ENCODE data around the gene RIIAD1.
A peak's percentile ranks its signal among the peaks of the same experiment; 100 is the strongest.

RIIAD1 gene

DNA sequence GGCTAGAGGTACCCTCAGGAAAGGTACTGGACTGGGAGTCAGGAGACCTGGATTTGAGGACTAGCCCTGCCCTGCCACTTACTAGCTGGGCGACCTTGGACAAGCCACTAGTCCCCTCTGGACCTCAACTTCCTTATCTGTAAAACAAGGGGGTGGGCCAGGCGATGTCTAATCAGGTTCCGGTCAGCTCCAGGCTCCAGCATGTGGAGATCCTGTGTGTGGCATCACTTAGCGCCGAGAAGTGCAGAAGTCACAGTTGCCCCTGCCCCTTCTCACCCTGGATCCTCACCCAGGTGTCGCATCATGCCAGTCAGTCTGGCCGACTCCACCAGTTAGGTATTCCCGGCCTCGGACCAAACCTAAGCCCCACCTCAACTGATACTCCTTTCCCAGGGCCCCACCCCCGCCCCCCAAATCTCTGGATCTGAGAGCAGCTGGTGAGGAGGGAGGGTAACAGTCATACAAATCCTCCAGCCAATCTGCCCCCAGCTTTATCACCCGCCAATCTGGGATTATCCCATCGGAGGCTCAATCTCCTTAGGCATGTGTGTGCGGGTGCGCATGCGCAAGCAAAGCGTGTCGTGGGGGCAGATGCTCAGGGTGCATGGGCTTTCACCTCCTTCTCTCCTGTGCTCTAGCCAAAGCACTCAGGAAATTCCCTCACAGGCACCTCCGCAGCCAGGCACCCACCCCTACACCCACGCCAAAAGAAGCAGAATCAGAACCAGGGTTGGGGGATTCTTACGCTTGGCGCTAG lies 10.1 kb upstream of the RIIAD1 start:
- no peaks in the 10 kb centered on the region for H3K9me3 ChIP-seq (ENCODE audit: control insufficient read depth, insufficient read depth, low read depth, low read length)
- H3K4me1 ChIP-seq (ENCODE audit: control insufficient read depth, insufficient read depth, low read length) = no peaks in the 10 kb centered on the region
- H3K27me3 ChIP-seq (ENCODE audit: control insufficient read depth, insufficient read depth, low read length) = peaks cover 12% of the 10 kb centered on the region; the same call in 1 of the 2 replicates
- no peak overlapping the region for H3K9ac ChIP-seq (ENCODE audit: low read length)
- no peak overlapping the region for H3K4me3 ChIP-seq (ENCODE audit: low read depth, low read length)
- H3K27ac ChIP-seq (ENCODE audit: low read depth, low read length) = no peak overlapping the region
- H3K36me3 ChIP-seq (ENCODE audit: control insufficient read depth, insufficient read depth, low read length) = no peaks in the 10 kb centered on the region

GRCh38 chr1:151711951-151712350 lies 9.4 kb upstream of the RIIAD1 start:
- Histone ChIP-seq H3K4me1 (ENCODE audit: control insufficient read depth, insufficient read depth, low read length) (no peaks in the 10 kb centered on the region), H3K4me3 (ENCODE audit: low read depth, low read length) (no peak overlapping the region), H3K27me3 (ENCODE audit: control insufficient read depth, insufficient read depth, low read length) (peaks cover 12% of the 10 kb centered on the region; the same call in 1 of the 2 replicates), H3K9me3 (ENCODE audit: control insufficient read depth, insufficient read depth, low read depth, low read length) (no peaks in the 10 kb centered on the region), H3K9ac (ENCODE audit: low read length) (no peak overlapping the region), H3K27ac (ENCODE audit: low read depth, low read length) (no peak overlapping the region), H3K36me3 (ENCODE audit: control insufficient read depth, insufficient read depth, low read length) (no peaks in the 10 kb centered on the region)

GRCh38 chr1:151713044-151713443 lies 8.3 kb upstream of the RIIAD1 start:
- H3K4me3 ChIP-seq (ENCODE audit: low read depth, low read length) = no peak overlapping the region
- H3K27me3 ChIP-seq (ENCODE audit: control insufficient read depth, insufficient read depth, low read length) = peaks cover 22% of the 10 kb centered on the region
- no peaks in the 10 kb centered on the region for H3K9me3 ChIP-seq (ENCODE audit: control insufficient read depth, insufficient read depth, low read depth, low read length)
- no peak overlapping the region for H3K27ac ChIP-seq (ENCODE audit: low read depth, low read length)
- 0 out of 2 replicates have a peak, but pooled peaks cover 3% of the 10 kb centered on the region for H3K4me1 ChIP-seq (ENCODE audit: control insufficient read depth, insufficient read depth, low read length)
- no peaks in the 10 kb centered on the region for H3K36me3 ChIP-seq (ENCODE audit: control insufficient read depth, insufficient read depth, low read length)
- no peak overlapping the region for H3K9ac ChIP-seq (ENCODE audit: low read length)

DNA sequence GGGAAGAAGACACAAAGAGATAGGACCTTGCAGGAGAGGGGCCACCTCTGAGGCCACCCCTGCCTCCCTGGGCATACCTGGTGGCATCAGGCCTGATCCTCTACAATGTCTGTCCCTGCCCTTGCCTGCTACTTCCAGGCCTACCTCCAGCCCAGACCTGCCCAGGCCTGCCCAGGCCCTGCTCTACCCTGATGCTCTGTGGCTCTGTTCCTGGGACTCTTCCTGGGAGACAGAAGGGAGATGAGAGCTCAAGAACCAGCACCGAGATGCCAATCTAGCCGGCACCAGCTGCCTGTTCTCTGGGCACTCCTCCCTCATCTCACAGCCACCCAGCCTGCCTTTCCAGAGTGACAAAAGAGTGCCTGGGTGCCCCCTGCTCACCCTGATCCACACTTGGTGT lies 7.4 kb upstream of the RIIAD1 start:
- H3K36me3 ChIP-seq (ENCODE audit: control insufficient read depth, insufficient read depth, low read length) = no peaks in the 10 kb centered on the region
- H3K4me3 ChIP-seq (ENCODE audit: low read depth, low read length) = no peak overlapping the region
- peaks cover 30% of the 10 kb centered on the region for H3K27me3 ChIP-seq (ENCODE audit: control insufficient read depth, insufficient read depth, low read length)
- 0 out of 2 replicates have a peak, but pooled peaks cover 3% of the 10 kb centered on the region for H3K4me1 ChIP-seq (ENCODE audit: control insufficient read depth, insufficient read depth, low read length)
- no peak overlapping the region for H3K9ac ChIP-seq (ENCODE audit: low read length)
- no peaks in the 10 kb centered on the region for H3K9me3 ChIP-seq (ENCODE audit: control insufficient read depth, insufficient read depth, low read depth, low read length)
- no peak overlapping the region for H3K27ac ChIP-seq (ENCODE audit: low read depth, low read length)

DNA sequence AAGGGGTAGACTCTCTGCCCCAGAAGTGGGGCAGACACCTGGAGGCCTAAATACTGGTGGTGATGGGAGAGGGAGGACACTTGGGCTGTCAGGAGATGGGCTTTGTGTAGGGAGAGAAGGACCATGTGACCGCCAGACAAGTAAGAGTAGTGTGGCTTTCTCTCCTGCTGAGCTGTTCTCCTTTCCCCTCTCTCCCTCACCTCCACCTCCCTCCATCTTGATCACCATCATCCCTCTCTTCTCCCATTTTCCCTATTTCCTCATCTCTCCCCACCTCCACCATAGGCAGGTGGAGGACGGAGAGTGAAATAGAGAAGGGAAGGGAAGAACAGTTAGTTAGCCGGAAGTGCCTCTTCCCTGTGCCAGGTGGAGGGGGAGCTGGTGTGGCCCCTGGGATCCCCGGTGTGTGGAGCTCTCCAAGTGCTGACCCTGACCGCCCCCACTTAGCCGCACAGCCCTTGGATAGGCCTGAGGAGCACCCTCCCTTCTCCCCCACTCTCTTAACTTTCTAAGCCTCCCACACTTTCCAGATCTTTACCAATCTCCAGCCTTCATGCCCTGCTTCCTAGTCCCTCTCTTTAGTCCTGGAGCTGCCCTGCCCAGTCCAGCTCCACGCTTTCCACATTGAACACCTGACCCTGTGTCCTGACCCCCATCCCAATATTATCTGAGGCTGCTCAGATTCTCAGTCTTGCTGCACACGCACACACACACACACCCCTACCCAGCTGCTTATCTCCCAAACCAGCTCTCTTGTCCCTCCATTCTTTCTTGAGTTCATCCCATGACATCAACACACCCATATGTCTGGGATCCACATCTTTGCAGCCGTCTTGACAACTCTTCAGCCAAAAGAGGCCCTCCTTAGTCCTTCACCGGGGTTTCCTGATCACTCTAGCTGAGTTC lies 6.2 kb upstream of the RIIAD1 start:
- H3K36me3 ChIP-seq (ENCODE audit: control insufficient read depth, insufficient read depth, low read length) = no peaks in the 10 kb centered on the region
- no peak overlapping the region for H3K9ac ChIP-seq (ENCODE audit: low read length)
- 0 out of 2 replicates have a peak, but pooled peaks cover 3% of the 10 kb centered on the region for H3K4me1 ChIP-seq (ENCODE audit: control insufficient read depth, insufficient read depth, low read length)
- no peak overlapping the region for H3K4me3 ChIP-seq (ENCODE audit: low read depth, low read length)
- no peak overlapping the region for H3K27ac ChIP-seq (ENCODE audit: low read depth, low read length)
- H3K27me3 ChIP-seq (ENCODE audit: control insufficient read depth, insufficient read depth, low read length) = peaks cover 42% of the 10 kb centered on the region
- no peaks in the 10 kb centered on the region for H3K9me3 ChIP-seq (ENCODE audit: control insufficient read depth, insufficient read depth, low read depth, low read length)

GRCh38 chr1:151715726-151716404 lies 5.5 kb upstream of the RIIAD1 start:
- H3K4me1 ChIP-seq (ENCODE audit: control insufficient read depth, insufficient read depth, low read length) = 0 out of 2 replicates have a peak, but pooled peaks cover 3% of the 10 kb centered on the region
- no peak overlapping the region for H3K27ac ChIP-seq (ENCODE audit: low read depth, low read length)
- no peaks in the 10 kb centered on the region for H3K9me3 ChIP-seq (ENCODE audit: control insufficient read depth, insufficient read depth, low read depth, low read length)
- no peak overlapping the region for H3K9ac ChIP-seq (ENCODE audit: low read length)
- H3K27me3 ChIP-seq (ENCODE audit: control insufficient read depth, insufficient read depth, low read length) = peaks cover 50% of the 10 kb centered on the region
- no peaks in the 10 kb centered on the region for H3K36me3 ChIP-seq (ENCODE audit: control insufficient read depth, insufficient read depth, low read length)
- peak overlapping the region; percentile 52 for H3K4me3 ChIP-seq (ENCODE audit: low read depth, low read length)

DNA sequence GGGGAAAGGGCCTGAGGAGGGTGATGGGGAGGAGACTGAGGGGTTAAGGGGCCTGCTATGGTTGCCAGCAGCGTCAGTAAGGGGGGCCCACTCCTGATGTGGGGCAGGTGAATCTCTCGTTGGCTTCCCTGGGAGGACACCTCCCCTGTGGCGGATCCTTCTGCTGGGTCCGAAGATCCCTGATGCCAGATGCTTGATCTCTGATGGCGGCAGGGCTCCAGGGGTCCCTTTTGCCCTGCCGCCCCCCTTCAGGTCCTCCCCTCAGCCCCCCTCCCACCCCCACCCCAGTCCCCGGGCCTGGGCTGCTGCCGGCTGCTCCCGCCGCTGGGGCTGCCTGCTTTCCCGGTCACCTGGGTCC lies 4.9 kb upstream of the RIIAD1 start:
- Histone ChIP-seq H3K36me3 (ENCODE audit: control insufficient read depth, insufficient read depth, low read length) (no peaks in the 10 kb centered on the region), H3K27ac (ENCODE audit: low read depth, low read length) (no peak overlapping the region), H3K4me1 (ENCODE audit: control insufficient read depth, insufficient read depth, low read length) (0 out of 2 replicates have a peak, but pooled peaks cover 3% of the 10 kb centered on the region), H3K9ac (ENCODE audit: low read length) (no peak overlapping the region), H3K27me3 (ENCODE audit: control insufficient read depth, insufficient read depth, low read length) (peaks cover 54% of the 10 kb centered on the region), H3K9me3 (ENCODE audit: control insufficient read depth, insufficient read depth, low read depth, low read length) (no peaks in the 10 kb centered on the region), H3K4me3 (ENCODE audit: low read depth, low read length) (peak overlapping the region; percentile 53)

DNA sequence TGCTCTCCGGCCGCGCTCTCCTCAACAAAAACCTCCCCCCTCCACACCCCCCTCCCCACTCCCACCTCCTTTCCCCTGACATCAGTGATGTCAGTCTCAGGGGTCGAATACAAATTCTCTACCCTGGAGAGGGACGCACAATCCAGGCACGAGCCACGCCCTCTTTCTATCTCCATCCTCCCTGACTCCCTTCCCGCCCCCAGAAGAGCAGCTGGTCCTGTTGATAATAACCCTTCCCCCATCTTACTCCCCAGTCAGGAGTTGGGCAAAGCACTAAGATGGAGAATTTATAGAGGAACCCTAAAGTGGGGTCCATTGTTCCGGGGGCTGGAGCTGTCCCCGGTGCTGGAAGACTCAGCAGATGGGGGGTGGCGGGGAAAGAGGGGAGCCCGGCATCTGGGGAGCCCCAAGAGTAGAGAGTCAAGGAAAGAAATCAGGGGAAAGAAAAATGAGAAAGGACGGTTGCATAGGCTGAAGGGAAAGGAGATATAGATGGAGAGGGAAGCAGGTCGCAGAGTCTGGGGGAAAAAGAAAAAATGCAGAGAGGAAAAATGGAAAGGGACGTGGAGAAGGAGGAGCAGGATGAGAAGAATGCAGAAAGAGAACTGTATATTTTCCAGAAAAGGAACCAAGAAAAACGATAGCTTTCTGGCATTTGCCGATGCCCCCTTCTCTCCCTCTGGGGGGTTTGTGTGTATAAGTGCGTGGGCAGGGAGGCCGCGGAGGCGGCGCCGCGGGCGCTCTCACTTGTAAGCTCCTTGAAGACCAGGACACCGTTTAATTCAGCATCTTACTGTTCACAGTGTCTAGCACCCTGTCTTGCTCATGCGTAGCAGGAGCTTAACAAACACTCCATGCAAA lies 4.3 kb upstream of the RIIAD1 start, which contains the start of gene CELF3:
Gene CELF3, minus strand, starts transcription at position 33 of the 861 bp plus-strand sequence. CDS start 783 bp downstream, outside the sequence.
- H3K9me3 ChIP-seq (ENCODE audit: control insufficient read depth, insufficient read depth, low read depth, low read length) = no peaks in the 10 kb centered on the region

DNA sequence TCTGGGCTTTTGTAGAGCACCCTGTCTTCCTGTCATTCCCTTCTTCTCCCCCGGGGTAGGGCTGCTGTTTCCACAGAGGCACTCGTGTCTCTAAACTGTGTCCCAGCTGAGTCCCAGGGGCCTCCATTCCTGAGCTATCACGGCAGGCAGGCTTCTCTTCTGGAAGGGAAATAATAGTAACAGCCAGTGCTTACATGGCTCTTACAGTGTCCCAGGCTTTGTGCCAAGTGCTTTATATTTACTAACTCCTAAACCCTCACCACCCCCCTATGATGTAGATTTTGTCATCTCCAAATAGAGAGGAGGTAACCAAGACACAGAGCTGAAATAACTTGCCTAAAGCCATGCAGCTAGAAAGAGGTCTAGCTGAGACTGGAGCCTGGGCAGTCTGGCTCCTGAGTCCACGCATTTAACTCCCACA lies 3.3 kb upstream of the RIIAD1 start:
- H3K36me3 ChIP-seq (ENCODE audit: control insufficient read depth, insufficient read depth, low read length) = no peaks in the 10 kb centered on the region
- no peak overlapping the region for H3K9ac ChIP-seq (ENCODE audit: low read length)
- no peak overlapping the region for H3K27ac ChIP-seq (ENCODE audit: low read depth, low read length)
- peaks cover 7% of the 10 kb centered on the region; the same call in 1 of the 2 replicates for H3K4me1 ChIP-seq (ENCODE audit: control insufficient read depth, insufficient read depth, low read length)
- H3K4me3 ChIP-seq (ENCODE audit: low read depth, low read length) = no peak overlapping the region
- H3K27me3 ChIP-seq (ENCODE audit: control insufficient read depth, insufficient read depth, low read length) = peaks cover 70% of the 10 kb centered on the region
- no peaks in the 10 kb centered on the region for H3K9me3 ChIP-seq (ENCODE audit: control insufficient read depth, insufficient read depth, low read depth, low read length)

More for the DNA sequence above, 4.3 kb upstream of the RIIAD1 start, which contains the start of gene CELF3:
- peaks cover 7% of the 10 kb centered on the region; the same call in 1 of the 2 replicates for H3K4me1 ChIP-seq (ENCODE audit: control insufficient read depth, insufficient read depth, low read length)
- peak within 1 kb of the TSS; percentile 42 for H3K9ac ChIP-seq (ENCODE audit: low read length)
- H3K36me3 ChIP-seq (ENCODE audit: control insufficient read depth, insufficient read depth, low read length) = no peaks in the 10 kb centered on the region
- peak within 1 kb of the TSS; percentile 53 for H3K4me3 ChIP-seq (ENCODE audit: low read depth, low read length)
- peak within 1 kb of the TSS; percentile 86 for H3K27ac ChIP-seq (ENCODE audit: low read depth, low read length)
- peaks cover 60% of the 10 kb centered on the region for H3K27me3 ChIP-seq (ENCODE audit: control insufficient read depth, insufficient read depth, low read length)

DNA sequence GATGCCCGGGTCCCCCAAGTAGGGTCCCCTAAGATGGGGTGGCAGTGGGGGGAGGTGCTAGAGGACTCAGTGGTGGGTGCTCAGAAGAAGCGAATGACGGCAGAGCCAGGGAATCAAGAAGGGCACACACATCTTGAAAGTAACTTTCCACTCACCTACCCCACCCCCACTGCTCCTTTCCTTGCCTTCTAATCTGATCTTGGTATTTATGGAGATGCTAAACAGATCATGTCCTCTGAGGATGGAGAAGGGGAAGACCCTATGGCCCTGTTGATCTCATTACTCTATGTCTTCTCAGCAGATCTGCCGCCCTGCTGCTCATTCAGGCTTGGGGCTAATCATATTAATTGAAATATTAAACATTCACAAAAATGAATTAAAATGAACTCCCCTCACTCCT lies 2.7 kb upstream of the RIIAD1 start:
- H3K27me3 ChIP-seq (ENCODE audit: control insufficient read depth, insufficient read depth, low read length) = peaks cover 76% of the 10 kb centered on the region

More for the DNA sequence above, 2.7 kb upstream of the RIIAD1 start:
- peaks cover 7% of the 10 kb centered on the region for H3K4me1 ChIP-seq (ENCODE audit: control insufficient read depth, insufficient read depth, low read length)
- H3K9me3 ChIP-seq (ENCODE audit: control insufficient read depth, insufficient read depth, low read depth, low read length) = no peaks in the 10 kb centered on the region
- no peak overlapping the region for H3K9ac ChIP-seq (ENCODE audit: low read length)
- no peak overlapping the region for H3K4me3 ChIP-seq (ENCODE audit: low read depth, low read length)
- no peaks in the 10 kb centered on the region for H3K36me3 ChIP-seq (ENCODE audit: control insufficient read depth, insufficient read depth, low read length)
- H3K27ac ChIP-seq (ENCODE audit: low read depth, low read length) = no peak overlapping the region

Data from HUES6 (cell line).